ENCODE data around the gene ADO.

DNA sequence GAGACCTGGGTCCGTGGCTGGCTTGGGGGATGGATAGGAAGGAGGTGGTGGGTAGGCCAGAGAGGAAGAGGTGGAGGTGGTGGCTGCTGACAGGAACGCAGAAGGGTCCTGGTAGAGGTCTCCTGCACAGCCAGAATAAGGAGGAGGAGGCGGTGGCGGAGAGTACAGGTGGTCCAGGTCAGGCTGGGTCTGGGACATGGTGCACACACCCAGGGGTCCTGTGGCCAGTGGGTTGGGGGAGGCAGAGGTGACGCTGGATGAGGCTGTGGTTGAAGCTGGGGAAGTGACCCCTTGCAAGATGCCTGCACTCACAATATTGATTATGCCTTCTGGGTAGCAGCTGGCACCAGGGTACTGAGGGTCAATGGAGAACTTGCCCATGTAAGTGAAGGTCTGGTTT lies 9.5 kb downstream of the ADO start:
- TF ChIP-seq CTCF (IDR thresholded peaks at IDR 0.05), result no peak
- no peak for TF ChIP-seq POLR2A (IDR thresholded peaks at IDR 0.05)

All from body of pancreas (tissue), 4 donors.